Neural cell (in vitro differentiated cells): Measurements from ENCODE around the gene CFAP58.

Experiments
- CTCF ChIP-seq: fragments of 450-650 bp; IDR thresholded peaks from 2 replicates; pipeline ENCODE4 v1.5.1; 2014; ENCODE audit warnings: antibody characterized with exemption, mild to moderate bottlenecking, moderate library complexity; ENCODE audit not compliant: poor library complexity, severe bottlenecking
- EP300 ChIP-seq: fragments of 450-650 bp; conservative IDR thresholded peaks from 2 replicates; pipeline ENCODE4 v1.6.1; 2014; ENCODE audit warnings: antibody characterized with exemption, mild to moderate bottlenecking, moderate library complexity; ENCODE audit not compliant: poor library complexity, severe bottlenecking

- TF ChIP-seq EP300: no peak
- no peak for TF ChIP-seq CTCF
Measured at GRCh38 chr10:104447906-104448305, 94.3 kb downstream of the CFAP58 start.
